GM20000 (cell line): ENCODE data around the gene ING2.

Source experiments
- DNase-seq: peaks from one replicate; pipeline ENCODE4 v3.0.0; 2012; ENCODE audit warnings: low spot score
- TF ChIP-seq, protein P1 (sequence below): IDR thresholded peaks from 2 replicates; pipeline ENCODE4 v1.5.1; 2012; ENCODE audit warnings: mild to moderate bottlenecking, control low read depth; ENCODE audit errors: extremely low read depth, missing control alignments

Gene ING2

DNA sequence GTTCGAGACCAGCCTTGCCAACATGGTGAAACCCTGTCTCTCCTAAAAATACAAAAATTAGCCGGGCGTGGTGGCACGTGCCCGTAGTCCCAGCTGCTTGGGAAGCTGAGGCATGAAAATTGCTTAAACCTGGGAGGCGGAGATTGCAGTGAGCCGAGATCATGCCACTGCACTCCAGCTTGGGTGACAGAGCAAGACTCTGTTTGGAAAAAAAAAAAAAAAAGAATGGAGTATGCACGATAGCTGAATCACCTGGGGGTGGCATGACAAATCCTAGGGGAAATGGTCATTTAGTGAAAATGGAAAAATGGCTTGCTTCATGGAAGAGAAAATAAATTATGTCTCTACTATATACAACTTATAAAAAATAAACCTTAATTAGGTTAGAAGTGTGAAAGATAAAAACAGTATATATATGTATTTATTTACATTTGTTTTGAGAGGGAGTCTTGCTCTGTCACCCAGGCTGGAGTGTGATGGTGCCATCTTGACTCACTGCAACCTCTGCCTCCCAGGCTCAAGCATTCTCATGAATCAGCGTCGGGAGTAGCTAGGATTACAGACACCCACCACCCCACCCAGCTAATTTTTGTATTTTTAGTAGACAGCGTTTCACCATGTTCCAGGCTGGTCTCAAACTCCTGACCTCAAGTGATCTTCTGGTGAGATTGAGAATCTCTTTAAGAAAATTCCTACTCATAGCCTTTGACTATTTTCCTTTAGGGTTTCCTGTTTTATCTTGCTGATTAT lies 19.3 kb upstream of the ING2 start:
- TF ChIP-seq, protein P1, sequence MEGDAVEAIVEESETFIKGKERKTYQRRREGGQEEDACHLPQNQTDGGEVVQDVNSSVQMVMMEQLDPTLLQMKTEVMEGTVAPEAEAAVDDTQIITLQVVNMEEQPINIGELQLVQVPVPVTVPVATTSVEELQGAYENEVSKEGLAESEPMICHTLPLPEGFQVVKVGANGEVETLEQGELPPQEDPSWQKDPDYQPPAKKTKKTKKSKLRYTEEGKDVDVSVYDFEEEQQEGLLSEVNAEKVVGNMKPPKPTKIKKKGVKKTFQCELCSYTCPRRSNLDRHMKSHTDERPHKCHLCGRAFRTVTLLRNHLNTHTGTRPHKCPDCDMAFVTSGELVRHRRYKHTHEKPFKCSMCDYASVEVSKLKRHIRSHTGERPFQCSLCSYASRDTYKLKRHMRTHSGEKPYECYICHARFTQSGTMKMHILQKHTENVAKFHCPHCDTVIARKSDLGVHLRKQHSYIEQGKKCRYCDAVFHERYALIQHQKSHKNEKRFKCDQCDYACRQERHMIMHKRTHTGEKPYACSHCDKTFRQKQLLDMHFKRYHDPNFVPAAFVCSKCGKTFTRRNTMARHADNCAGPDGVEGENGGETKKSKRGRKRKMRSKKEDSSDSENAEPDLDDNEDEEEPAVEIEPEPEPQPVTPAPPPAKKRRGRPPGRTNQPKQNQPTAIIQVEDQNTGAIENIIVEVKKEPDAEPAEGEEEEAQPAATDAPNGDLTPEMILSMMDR: no peak
- no peak for DNase-seq

DNA sequence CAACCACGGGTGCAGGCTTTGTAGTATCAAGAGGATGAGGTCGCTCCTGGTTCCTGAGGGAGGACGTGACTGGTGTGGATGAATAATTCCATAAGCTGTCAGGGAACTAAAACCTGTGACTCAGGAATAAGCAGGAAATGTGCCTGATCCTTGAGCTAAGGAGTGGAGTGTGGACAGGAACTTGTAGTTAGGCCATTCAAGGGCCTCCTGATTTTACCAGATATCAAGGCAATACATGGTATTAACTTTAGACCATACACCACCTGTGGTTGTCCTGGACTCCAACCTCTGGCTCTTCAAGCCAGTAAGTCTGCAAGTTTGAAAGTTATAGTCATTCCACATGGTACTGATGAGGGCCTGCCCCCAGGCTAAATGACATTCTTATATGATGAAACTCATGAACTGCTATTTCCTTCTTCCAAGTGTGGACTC lies 12.1 kb upstream of the ING2 start:
- DNase-seq: no peak
- TF ChIP-seq, protein P1: no peak

DNA sequence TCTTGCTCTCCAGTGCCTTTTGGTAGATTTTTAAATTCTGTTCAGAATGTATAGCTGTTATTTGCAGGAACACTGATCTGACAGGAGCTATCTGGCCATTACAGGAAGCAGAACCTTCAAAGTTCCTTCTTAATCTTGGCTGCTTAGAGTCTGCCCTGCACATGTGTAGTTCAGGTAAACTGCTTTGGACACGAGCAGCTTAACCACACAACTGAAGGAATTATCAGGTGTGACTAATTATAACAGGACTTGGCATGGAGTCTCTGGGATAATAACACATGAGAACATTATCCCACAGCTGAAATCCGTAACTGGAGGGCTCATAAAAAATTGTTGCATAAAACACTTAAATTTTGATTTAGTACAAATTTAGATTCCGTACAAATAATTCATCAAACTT lies 11.6 kb upstream of the ING2 start:
- TF ChIP-seq, protein P1: no peak
- no peak for DNase-seq

DNA sequence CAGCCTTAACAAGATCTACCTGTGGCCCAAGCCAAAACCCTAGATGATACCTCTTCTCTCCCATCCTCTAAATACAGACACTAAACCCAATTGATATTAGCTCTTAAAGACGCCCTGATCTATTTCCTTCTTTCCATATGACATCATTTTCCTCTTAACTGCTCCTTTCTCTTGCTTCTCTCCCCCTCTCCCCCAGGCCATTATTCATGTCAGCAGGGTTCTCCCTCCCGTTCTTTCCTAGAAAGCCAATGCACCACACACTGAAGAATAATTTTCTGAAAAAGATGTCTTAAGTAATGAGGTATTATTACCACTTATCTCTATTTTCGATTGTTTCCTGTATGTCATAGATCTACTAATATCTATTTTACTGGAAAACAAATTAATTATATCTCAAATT lies 9.7 kb upstream of the ING2 start:
- TF ChIP-seq, protein P1: no peak
- DNase-seq: no peak

DNA sequence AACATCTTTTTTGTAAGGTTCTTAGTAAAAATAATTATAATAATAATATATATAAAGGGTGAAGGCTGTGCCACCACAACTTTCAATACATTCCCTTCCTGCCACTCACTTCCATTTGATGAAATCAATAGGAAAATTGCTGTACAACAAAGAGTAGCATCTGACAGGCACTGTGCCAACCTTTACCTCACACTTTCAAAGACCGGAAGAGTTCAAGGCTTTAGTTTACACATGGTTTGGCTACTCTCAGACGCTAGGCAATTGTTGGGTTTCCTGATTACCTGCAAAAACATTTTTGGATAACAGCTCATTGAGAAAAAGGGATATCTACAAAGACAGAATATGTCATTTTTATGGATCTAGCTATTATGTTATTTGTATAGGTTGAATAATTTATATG lies 5.5 kb upstream of the ING2 start:
- DNase-seq: no peak
- TF ChIP-seq, protein P1: no peak

DNA sequence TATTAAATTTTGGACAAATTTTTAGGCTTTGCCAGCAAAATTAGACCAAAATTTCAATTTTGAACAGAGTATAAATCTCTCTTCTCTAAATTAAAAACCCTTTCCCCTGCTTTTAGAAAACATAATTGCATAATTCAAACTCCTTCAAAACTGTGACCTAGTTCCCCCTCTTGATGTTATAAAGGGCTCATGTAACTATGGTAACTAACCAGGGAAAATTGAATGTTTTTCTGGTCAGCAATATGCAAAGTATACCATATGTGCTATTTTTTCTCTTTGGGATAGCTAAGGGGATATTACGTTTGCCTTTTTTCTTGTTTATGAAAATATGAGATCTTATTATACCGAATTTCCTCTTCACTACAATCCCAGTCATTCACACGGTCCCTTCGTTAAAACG lies 5.1 kb upstream of the ING2 start:
- TF ChIP-seq, protein P1: no peak
- DNase-seq: no peak

DNA sequence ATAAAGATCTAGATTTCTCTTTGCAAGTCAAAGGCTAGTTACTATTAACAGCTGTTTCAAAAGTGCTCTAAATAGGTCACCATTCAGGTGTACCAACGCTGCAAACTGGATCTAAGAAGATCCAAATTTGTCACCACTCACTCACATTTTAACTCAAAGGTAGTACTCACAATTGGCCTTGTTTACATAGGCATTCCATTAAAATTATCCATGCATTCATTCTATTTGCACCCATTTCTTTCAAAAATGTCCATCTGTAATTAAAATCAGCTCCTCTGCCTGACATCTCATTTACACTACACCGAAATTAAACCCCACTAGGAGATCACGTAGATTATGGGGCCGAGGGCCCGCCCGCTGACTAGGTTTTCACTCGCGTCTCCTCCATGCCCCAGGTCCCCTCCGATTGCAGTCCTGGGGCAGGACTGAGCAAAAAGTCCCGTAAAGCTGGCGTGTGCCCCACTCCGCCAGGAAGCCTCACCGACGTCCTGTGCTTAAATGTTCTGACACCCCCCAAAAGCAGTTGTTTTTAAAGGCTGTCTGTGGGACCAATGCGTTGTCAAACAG lies 1.3 kb upstream of the ING2 start:
- TF ChIP-seq, protein P1: no peak
- DNase-seq: peak; percentile 20
